Panc1 (cell line): Measurements from ENCODE around the gene PFDN4. TPM values are rescaled to one million over a fixed set of nuclear protein-coding genes. Genes with fewer than 3 reads are reported as not detected.

Source experiments
- ATAC-seq: fragments of 200-7000 bp; cut with Tn5 transposase; 2 replicates; pipeline ENCODE4 v1.9.1; 2020; ENCODE audit warnings: mild to moderate bottlenecking, moderate library complexity
- BruUV-seq: library from RNA; stranded (reverse); fragments of 400-500 nt; replicated peaks from 2 replicates; lab custom pipeline; 2021; lab: Mats Ljungman, UMichigan
- CTCF ChIA-PET: fragments of 300-600 bp; sonication (Branson Sonifier 250); formaldehyde crosslinking; loops from one replicate; lab custom pipeline; 2022; ENCODE audit warnings: antibody characterized with exemption; lab: Charles Lee
- POLR2A ChIA-PET: fragments of 300-600 bp; sonication (Branson Sonifier 250); formaldehyde crosslinking; loops from one replicate; lab custom pipeline; 2022; ENCODE audit warnings: antibody characterized with exemption; lab: Charles Lee
- DNase-seq: peaks from one replicate; pipeline ENCODE4 v3.0.0-alpha.2; 2010; ENCODE audit warnings: low read depth, low spot score
- H3K27ac ChIP-seq: 2 replicates; pipeline ENCODE4 v1.5.1; 2011; ENCODE audit warnings: mild to moderate bottlenecking, low read length, inconsistent platforms
- H3K27me3 ChIP-seq: fragments of 200-500 bp; sonication (Bioruptor generic); 2 replicates; pipeline ENCODE4 v1.6.0; 2014; ENCODE audit warnings: low read length, inconsistent platforms; ENCODE audit not compliant: control insufficient read depth, insufficient read depth
- H3K36me3 ChIP-seq: fragments of 200-500 bp; sonication (Bioruptor generic); 2 replicates; pipeline ENCODE4 v1.5.1; 2014; ENCODE audit warnings: inconsistent platforms, mild to moderate bottlenecking, low read length, moderate library complexity; ENCODE audit not compliant: control insufficient read depth, insufficient read depth
- H3K4me1 ChIP-seq: 2 replicates; pipeline ENCODE4 v1.5.1; 2011; ENCODE audit warnings: inconsistent platforms, mild to moderate bottlenecking, low read length, moderate library complexity; ENCODE audit not compliant: control insufficient read depth, insufficient read depth
- H3K4me3 ChIP-seq, 2 experiments: 2 replicates each; pipeline ENCODE4 v1.5.1; 2011 to 2012; ENCODE audit warnings: low read depth in 2 of 2, low read length in 2 of 2, mild to moderate bottlenecking in 2 of 2, inconsistent platforms in 1 of 2, moderate library complexity in 1 of 2
- H3K9me3 ChIP-seq: fragments of 200-500 bp; sonication (Bioruptor generic); 2 replicates; pipeline ENCODE4 v1.5.1; 2014; ENCODE audit warnings: low read depth, mild to moderate bottlenecking, inconsistent platforms, low read length, moderate library complexity; ENCODE audit not compliant: control insufficient read depth, insufficient read depth
- CTCF ChIP-seq: fragments of 450-650 bp; IDR thresholded peaks from 2 replicates; pipeline ENCODE4 v1.5.1; 2017; ENCODE audit warnings: mild to moderate bottlenecking
- POLR2AphosphoS5 ChIP-seq: IDR thresholded peaks from 2 replicates; pipeline ENCODE4 v1.6.1; 2012; ENCODE audit warnings: mild to moderate bottlenecking, low read depth, low read length, moderate library complexity
- SIN3A ChIP-seq: IDR thresholded peaks from 2 replicates; pipeline ENCODE4 v1.6.1; 2012; ENCODE audit warnings: low read depth, mild to moderate bottlenecking, low read length, moderate library complexity, borderline replicate concordance; ENCODE audit not compliant: insufficient read depth
- TCF7L2 ChIP-seq: IDR thresholded peaks from 2 replicates; pipeline ENCODE4 v1.6.1; 2011; ENCODE audit warnings: mild to moderate bottlenecking, low read depth, low read length, inconsistent platforms
- in situ Hi-C: cut with HindIII; loops from 2 replicates; pipeline ENCODE4 v1.10.0; 2016; ENCODE audit warnings: low sequenced_read_pairs, low pct_unique_long_range_greater_than_20kb
- intact Hi-C: fragments of 100-400 bp; cut with micrococcal nuclease; formaldehyde crosslinking; loops from one replicate; pipeline ENCODE4 v1.10.0; 2022; ENCODE audit not compliant: unreplicated experiment
- total RNA-seq: library from RNA; stranded (reverse); gene quantifications from one replicate; pipeline ENCODE4 v1.2.1, GENCODE V29; 2021; ENCODE audit not compliant: unreplicated experiment
- TF ChIP-seq, protein P1 (sequence below), 2 experiments: IDR thresholded peaks; 2 replicates each; pipeline ENCODE4 v1.6.1; 2011 to 2012; ENCODE audit warnings: low read depth in 2 of 2, control low read depth in 1 of 2, low read length in 1 of 2, mild to moderate bottlenecking in 1 of 2, moderate library complexity in 1 of 2; ENCODE audit not compliant: insufficient read depth in 1 of 2

The PFDN4 gene
- total RNA-seq, 1 experiment from 2014 or later, result 48.2 TPM

GRCh38 chr20:54204063-54204462 is 3.8 kb upstream of the PFDN4 start:
- Histone ChIP-seq H3K4me1 (peaks cover under 1% of the 10 kb centered on the region), H3K27ac (no peak overlapping the region), H3K27me3 (no peaks in the 10 kb centered on the region), H3K36me3 (no peaks in the 10 kb centered on the region; the same call in 1 of the 2 replicates), H3K4me3 (no peak overlapping the region), H3K9me3 (no peaks in the 10 kb centered on the region)
- ChIA-PET CTCF (no interaction called here), POLR2A (interaction anchor here (0.6 kb wide), 1 partner anchor 131 kb away, joined by 3 read pairs; no protein-coding TSS in a partner anchor)
- ATAC-seq (no peak), DNase-seq (no peak)
- intact Hi-C loops (no loop called here), in situ Hi-C loops (no loop called here)
- BruUV-seq, result no TSS peak
- TF ChIP-seq CTCF, result no peak
- TF ChIP-seq SIN3A, result no peak
- TF ChIP-seq TCF7L2, result no peak
- TF ChIP-seq, protein P1, sequence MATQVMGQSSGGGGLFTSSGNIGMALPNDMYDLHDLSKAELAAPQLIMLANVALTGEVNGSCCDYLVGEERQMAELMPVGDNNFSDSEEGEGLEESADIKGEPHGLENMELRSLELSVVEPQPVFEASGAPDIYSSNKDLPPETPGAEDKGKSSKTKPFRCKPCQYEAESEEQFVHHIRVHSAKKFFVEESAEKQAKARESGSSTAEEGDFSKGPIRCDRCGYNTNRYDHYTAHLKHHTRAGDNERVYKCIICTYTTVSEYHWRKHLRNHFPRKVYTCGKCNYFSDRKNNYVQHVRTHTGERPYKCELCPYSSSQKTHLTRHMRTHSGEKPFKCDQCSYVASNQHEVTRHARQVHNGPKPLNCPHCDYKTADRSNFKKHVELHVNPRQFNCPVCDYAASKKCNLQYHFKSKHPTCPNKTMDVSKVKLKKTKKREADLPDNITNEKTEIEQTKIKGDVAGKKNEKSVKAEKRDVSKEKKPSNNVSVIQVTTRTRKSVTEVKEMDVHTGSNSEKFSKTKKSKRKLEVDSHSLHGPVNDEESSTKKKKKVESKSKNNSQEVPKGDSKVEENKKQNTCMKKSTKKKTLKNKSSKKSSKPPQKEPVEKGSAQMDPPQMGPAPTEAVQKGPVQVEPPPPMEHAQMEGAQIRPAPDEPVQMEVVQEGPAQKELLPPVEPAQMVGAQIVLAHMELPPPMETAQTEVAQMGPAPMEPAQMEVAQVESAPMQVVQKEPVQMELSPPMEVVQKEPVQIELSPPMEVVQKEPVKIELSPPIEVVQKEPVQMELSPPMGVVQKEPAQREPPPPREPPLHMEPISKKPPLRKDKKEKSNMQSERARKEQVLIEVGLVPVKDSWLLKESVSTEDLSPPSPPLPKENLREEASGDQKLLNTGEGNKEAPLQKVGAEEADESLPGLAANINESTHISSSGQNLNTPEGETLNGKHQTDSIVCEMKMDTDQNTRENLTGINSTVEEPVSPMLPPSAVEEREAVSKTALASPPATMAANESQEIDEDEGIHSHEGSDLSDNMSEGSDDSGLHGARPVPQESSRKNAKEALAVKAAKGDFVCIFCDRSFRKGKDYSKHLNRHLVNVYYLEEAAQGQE (IDR thresholded peaks at IDR 0.05; ENCODE audit: insufficient read depth in 1 of 2, low read depth in 2 of 2, low read length in 1 of 2), result no peak
- no peak for TF ChIP-seq POLR2AphosphoS5

GRCh38 chr20:54204481-54204880 is 3.4 kb upstream of the PFDN4 start:
- no peaks in the 10 kb centered on the region for H3K27me3 ChIP-seq
- peaks cover 5% of the 10 kb centered on the region for H3K4me1 ChIP-seq
- intact Hi-C loops, result no loop called here
- H3K36me3 ChIP-seq, result no peaks in the 10 kb centered on the region; the same call in 1 of the 2 replicates
- H3K9me3 ChIP-seq, result no peaks in the 10 kb centered on the region
- ChIA-PET POLR2A (no interaction called here), CTCF (no interaction called here)
- H3K27ac ChIP-seq, result no peak overlapping the region
- in situ Hi-C loops, result no loop called here
- DNase-seq (no peak), ATAC-seq (no peak)
- BruUV-seq, result no TSS peak
- H3K4me3 ChIP-seq, result no peak overlapping the region
- TF ChIP-seq TCF7L2 (no peak), POLR2AphosphoS5 (no peak), SIN3A (no peak), CTCF (no peak)
- TF ChIP-seq, protein P1 (IDR thresholded peaks at IDR 0.05; ENCODE audit: insufficient read depth in 1 of 2, low read depth in 2 of 2, low read length in 1 of 2), result no peak
